Measurements from ENCODE around the gene STK39.

The STK39 gene

DNA sequence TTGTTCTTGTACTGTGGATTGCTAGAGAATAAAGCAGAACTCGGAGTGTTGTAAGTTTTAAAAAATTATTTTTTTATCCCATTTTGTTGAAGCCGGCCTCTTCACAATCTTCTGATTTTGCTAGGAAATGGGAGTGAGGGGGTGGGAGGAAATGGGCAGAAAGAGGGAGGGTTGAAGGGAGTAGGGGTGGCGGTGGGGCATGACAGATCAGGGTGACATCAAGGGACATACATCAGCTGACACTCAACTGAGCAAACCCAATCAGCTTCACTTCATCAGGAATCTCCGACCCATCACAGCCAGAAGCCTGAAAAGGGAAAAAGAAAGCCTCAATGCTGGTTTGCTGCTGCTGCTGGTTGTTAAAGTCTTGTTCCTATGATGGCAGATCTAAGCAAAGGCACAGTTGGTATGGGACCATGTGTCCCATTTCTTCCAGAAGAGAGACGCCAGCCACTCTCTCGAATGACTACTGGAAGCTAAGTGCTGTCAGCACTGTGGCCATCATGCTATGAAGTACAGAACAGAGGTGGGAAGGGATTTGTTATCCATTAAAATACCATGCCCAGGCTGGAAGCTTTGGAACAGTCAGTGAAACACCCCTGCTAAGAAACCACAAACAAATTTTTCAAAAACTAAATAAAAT, 292.0 kb downstream of the STK39 start:
- Histone ChIP-seq H3K27ac (ENCODE audit: low read length) (no peak overlapping the region), H3K36me3 (ENCODE audit: control insufficient read depth in 2 of 2, insufficient read depth in 2 of 2, low read length in 2 of 2) (peaks cover 0 to 8% of the 10 kb centered on the region in 2 donors), H3K4me3 (ENCODE audit: low read length in 2 of 2) (no peak overlapping the region), H3K9me3 (ENCODE audit: control insufficient read depth in 2 of 2, low read length in 2 of 2) (no peaks in the 10 kb centered on the region), H3K4me1 (ENCODE audit: control insufficient read depth, insufficient read depth, low read length) (no peaks in the 10 kb centered on the region), H3K9ac (ENCODE audit: low read length in 2 of 2) (no peak overlapping the region), H3K27me3 (ENCODE audit: control insufficient read depth in 1 of 2, insufficient read depth in 2 of 2, low read length in 2 of 2) (no peaks in the 10 kb centered on the region)

DNA sequence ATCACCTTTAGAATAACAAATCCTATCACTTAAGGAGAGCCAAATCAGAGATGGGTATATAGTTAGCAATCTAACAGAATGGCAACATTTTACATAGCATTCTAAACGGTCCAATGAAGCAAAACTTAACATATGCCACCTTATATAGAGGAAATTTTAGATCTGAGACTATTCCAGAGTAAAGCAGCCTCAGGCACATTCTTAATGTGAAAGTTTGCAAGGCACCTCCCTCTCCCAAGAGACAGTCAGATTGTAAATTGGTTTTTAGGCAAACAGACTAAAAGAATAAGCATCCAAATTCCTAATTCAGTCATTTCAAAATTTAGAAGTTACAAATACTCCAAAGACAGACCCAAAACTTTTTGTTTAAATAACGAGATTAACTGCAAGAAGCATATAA, 292.9 kb downstream of the STK39 start:
- no peak overlapping the region for H3K4me3 ChIP-seq (ENCODE audit: low read length in 2 of 2)
- H3K4me1 ChIP-seq (ENCODE audit: control insufficient read depth, insufficient read depth, low read length) = no peaks in the 10 kb centered on the region
- H3K9me3 ChIP-seq (ENCODE audit: control insufficient read depth in 2 of 2, low read length in 2 of 2) = no peaks in the 10 kb centered on the region
- H3K9ac ChIP-seq (ENCODE audit: low read length in 2 of 2) = no peak overlapping the region
- H3K27me3 ChIP-seq (ENCODE audit: control insufficient read depth in 1 of 2, insufficient read depth in 2 of 2, low read length in 2 of 2) = no peaks in the 10 kb centered on the region
- H3K27ac ChIP-seq (ENCODE audit: low read length) = no peak overlapping the region
- peaks cover 0 to 8% of the 10 kb centered on the region in 2 donors for H3K36me3 ChIP-seq (ENCODE audit: control insufficient read depth in 2 of 2, insufficient read depth in 2 of 2, low read length in 2 of 2)

DNA sequence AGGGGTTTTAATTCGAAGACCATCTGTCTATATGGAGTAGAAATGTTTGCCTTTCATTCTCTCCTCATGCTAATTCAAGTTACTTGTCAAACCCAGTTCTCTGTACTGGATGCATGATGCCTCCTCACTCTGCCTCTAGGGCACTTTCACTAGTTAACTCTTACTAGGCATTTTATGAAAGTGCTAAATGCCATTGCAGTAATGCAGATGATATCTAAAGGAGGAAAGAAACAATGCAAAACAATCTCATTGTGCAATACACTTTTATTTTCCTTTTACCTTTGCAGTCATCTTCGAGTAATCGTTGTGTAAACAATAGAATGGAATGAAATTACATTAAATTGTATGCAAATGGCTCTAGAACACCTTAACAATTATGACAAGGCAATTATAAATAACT, 293.6 kb downstream of the STK39 start:
- Histone ChIP-seq H3K27ac (ENCODE audit: low read length) (no peak overlapping the region), H3K4me1 (ENCODE audit: control insufficient read depth, insufficient read depth, low read length) (no peaks in the 10 kb centered on the region)

DNA sequence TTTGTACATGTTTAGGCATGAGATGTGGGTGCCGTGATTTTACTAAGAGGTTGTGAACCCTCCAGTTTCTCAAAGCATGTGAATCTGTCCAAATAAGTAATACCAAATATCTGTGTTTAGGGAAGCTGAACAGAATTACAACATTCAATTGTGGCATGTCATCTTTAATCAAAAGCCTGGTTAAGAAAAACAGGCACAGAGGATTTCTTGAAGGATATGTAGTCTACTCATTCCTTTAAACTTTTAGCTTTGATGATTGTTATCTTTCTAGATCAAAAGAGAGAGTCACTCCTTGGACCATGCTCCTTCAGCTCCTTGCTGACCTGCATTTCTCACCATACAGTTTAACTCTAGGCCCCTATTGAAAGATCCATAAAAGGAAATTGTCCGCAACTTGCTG, 296.8 kb downstream of the STK39 start:
- H3K4me1 ChIP-seq (ENCODE audit: control insufficient read depth, insufficient read depth, low read length) = no peaks in the 10 kb centered on the region

More for the DNA sequence above, 293.6 kb downstream of the STK39 start:
- Histone ChIP-seq H3K27me3 (ENCODE audit: control insufficient read depth in 1 of 2, insufficient read depth in 2 of 2, low read length in 2 of 2) (no peaks in the 10 kb centered on the region), H3K9ac (ENCODE audit: low read length in 2 of 2) (no peak overlapping the region), H3K9me3 (ENCODE audit: control insufficient read depth in 2 of 2, low read length in 2 of 2) (no peaks in the 10 kb centered on the region), H3K36me3 (ENCODE audit: control insufficient read depth in 2 of 2, insufficient read depth in 2 of 2, low read length in 2 of 2) (peaks cover 0 to 8% of the 10 kb centered on the region in 2 donors), H3K4me3 (ENCODE audit: low read length in 2 of 2) (no peak overlapping the region)

DNA sequence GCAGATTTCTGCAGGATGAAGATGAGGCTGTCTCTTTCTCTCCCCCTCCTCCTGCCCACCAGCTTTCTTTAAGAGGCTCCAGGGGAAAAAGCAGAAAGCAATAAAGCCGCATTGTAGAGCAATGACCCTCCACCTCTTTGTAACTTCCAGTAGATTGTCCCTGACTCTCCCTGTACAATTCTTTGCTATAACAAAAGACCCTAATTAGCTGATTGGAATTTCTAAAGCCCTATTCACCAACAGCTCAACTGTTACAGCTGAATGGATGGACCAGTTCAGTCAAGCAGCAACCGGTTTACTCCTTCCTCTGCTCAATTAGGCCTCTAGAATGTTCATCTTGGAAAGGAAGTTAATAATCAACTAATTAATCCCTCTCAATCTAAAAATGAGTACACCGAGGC, 301.0 kb downstream of the STK39 start:
- Histone ChIP-seq H3K4me3 (ENCODE audit: low read length in 2 of 2) (no peak overlapping the region), H3K27ac (ENCODE audit: low read length) (no peak overlapping the region), H3K27me3 (ENCODE audit: control insufficient read depth in 1 of 2, insufficient read depth in 2 of 2, low read length in 2 of 2) (no peaks in the 10 kb centered on the region), H3K9me3 (ENCODE audit: control insufficient read depth in 2 of 2, low read length in 2 of 2) (peaks cover 0 to 2% of the 10 kb centered on the region in 2 donors), H3K9ac (ENCODE audit: low read length in 2 of 2) (no peak overlapping the region), H3K36me3 (ENCODE audit: control insufficient read depth in 2 of 2, insufficient read depth in 2 of 2, low read length in 2 of 2) (no peaks in the 10 kb centered on the region), H3K4me1 (ENCODE audit: control insufficient read depth, insufficient read depth, low read length) (no peaks in the 10 kb centered on the region)

More for the DNA sequence above, 296.8 kb downstream of the STK39 start:
- H3K9me3 ChIP-seq (ENCODE audit: control insufficient read depth in 2 of 2, low read length in 2 of 2) = peaks cover 0 to 2% of the 10 kb centered on the region in 2 donors
- no peak overlapping the region for H3K9ac ChIP-seq (ENCODE audit: low read length in 2 of 2)
- no peaks in the 10 kb centered on the region for H3K27me3 ChIP-seq (ENCODE audit: control insufficient read depth in 1 of 2, insufficient read depth in 2 of 2, low read length in 2 of 2)
- no peak overlapping the region for H3K4me3 ChIP-seq (ENCODE audit: low read length in 2 of 2)
- H3K36me3 ChIP-seq (ENCODE audit: control insufficient read depth in 2 of 2, insufficient read depth in 2 of 2, low read length in 2 of 2) = peaks cover 0 to 3% of the 10 kb centered on the region in 2 donors
- H3K27ac ChIP-seq (ENCODE audit: low read length) = no peak overlapping the region

DNA sequence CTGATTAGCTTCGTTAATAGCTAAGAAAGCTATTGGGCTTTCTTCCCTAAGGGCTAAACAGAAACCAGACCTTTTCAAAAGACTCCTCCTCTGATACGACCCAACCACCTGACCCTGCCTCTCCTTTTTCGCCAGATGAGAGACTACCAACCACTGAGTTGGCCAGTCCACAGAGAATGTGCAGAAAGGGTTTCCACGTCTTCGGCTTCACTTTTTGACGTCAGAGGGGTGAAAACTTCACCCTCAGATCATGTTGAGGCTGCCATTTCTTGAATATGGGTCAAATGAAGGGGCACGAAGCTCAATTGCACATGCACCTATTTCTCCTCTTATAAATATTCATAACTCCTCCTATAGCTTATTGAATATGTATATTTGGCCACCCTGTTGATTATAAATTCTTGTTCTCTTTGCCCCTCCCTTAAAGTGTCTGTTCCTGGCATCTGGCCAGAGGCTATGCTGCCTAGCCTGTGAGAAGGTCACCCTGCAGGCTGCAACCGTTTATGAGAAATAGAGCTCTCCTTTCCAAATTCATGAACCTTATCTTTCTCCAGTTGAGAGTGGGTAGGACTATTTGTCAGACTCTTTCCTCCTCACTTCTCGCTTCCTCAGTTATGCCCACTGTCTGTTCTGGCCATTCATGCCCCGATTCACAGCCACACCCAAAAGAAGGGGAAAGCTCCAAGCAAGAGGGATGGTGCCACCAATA, 301.6 kb downstream of the STK39 start:
- Histone ChIP-seq H3K27me3 (ENCODE audit: control insufficient read depth in 1 of 2, insufficient read depth in 2 of 2, low read length in 2 of 2) (no peaks in the 10 kb centered on the region), H3K9me3 (ENCODE audit: control insufficient read depth in 2 of 2, low read length in 2 of 2) (peaks cover 0 to 2% of the 10 kb centered on the region in 2 donors), H3K4me1 (ENCODE audit: control insufficient read depth, insufficient read depth, low read length) (no peaks in the 10 kb centered on the region), H3K27ac (ENCODE audit: low read length) (no peak overlapping the region), H3K9ac (ENCODE audit: low read length in 2 of 2) (no peak overlapping the region), H3K4me3 (ENCODE audit: low read length in 2 of 2) (no peak overlapping the region), H3K36me3 (ENCODE audit: control insufficient read depth in 2 of 2, insufficient read depth in 2 of 2, low read length in 2 of 2) (no peaks in the 10 kb centered on the region)

DNA sequence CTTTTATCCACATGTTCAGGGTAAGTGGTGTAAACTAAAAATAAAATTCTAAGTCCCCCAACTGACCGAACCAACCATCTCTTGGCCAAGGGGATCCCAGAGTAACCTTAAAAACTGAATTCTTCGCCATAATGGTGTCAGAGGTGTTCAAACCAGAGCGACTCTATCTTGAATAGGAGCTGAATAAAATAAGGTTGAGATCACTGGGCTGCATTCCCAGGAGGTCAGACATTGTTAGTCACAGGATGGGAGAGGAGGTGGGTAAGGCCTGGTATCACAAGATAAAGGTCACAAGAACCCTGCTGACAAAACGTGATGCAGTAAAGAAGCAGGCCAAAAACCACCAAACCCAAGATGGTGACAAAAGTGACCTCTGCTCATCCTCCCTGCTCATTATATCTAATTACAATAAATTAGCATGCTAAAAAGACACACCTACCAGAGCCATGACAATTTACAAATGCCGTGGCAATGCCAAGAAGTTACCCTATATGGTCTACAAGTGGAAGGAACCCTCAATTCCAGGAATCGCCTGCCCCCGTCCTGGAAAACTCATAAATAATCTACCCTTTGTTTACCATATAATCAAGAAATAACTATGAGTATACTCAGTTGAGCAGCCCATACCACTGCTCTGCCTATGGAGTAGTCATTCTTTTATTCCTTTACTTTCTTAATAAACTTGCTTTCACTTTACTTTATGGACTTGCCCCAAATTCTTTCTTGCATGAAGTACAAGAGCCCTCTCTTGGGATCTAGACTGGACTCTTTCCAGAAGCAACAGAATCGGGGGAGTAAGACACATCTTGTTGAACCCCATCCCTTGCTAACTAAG, 302.4 kb downstream of the STK39 start:
- no peak overlapping the region for H3K9ac ChIP-seq (ENCODE audit: low read length in 2 of 2)
- no peak overlapping the region for H3K4me3 ChIP-seq (ENCODE audit: low read length in 2 of 2)
- H3K9me3 ChIP-seq (ENCODE audit: control insufficient read depth in 2 of 2, low read length in 2 of 2) = peaks cover 0 to 2% of the 10 kb centered on the region in 2 donors
- no peaks in the 10 kb centered on the region for H3K36me3 ChIP-seq (ENCODE audit: control insufficient read depth in 2 of 2, insufficient read depth in 2 of 2, low read length in 2 of 2)
- no peaks in the 10 kb centered on the region for H3K27me3 ChIP-seq (ENCODE audit: control insufficient read depth in 1 of 2, insufficient read depth in 2 of 2, low read length in 2 of 2)
- no peak overlapping the region for H3K27ac ChIP-seq (ENCODE audit: low read length)
- H3K4me1 ChIP-seq (ENCODE audit: control insufficient read depth, insufficient read depth, low read length) = no peaks in the 10 kb centered on the region

DNA sequence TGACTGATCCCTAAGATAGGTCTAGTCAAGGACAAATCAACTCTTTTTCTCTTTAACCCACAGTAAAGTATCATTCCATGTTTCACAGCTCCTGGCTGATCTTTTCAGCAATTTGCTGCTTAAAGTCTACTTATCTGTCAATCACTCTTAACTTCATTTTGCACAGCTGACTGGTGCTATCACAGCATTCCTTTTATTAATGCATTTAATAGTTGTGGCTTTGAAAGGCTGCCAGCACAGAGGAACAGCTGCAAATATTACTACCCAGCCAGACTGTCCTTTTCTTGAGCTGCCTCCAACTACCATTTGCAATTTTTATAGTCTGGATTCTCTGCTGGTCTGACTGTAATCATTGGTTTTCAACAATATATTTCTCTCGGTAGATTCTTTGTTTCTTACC, 303.5 kb downstream of the STK39 start:
- H3K27me3 ChIP-seq (ENCODE audit: control insufficient read depth in 1 of 2, insufficient read depth in 2 of 2, low read length in 2 of 2) = no peaks in the 10 kb centered on the region

DNA sequence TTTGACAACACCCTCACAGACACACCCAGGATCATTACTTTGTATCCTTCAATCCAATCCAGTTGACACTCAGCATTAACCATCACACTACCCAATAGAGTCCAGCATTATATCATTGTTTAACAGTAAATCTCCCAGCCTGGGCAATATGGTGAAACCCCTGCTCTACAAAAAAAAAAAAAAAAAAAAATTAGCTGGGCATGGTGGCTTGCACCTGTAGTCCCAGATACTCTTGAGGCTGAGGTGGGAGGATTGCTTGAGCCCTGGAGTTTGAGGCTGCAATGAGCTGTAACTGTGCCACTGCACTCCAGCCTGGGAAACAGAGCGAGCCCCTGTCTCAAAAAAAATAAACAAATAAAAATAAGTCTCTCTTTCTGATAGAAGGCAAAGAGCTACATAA, 304.0 kb downstream of the STK39 start:
- peaks cover 0 to 2% of the 10 kb centered on the region in 2 donors for H3K9me3 ChIP-seq (ENCODE audit: control insufficient read depth in 2 of 2, low read length in 2 of 2)
- H3K4me3 ChIP-seq (ENCODE audit: low read length in 2 of 2) = no peak overlapping the region
- H3K9ac ChIP-seq (ENCODE audit: low read length in 2 of 2) = no peak overlapping the region
- no peak overlapping the region for H3K27ac ChIP-seq (ENCODE audit: low read length)
- H3K4me1 ChIP-seq (ENCODE audit: control insufficient read depth, insufficient read depth, low read length) = no peaks in the 10 kb centered on the region
- H3K36me3 ChIP-seq (ENCODE audit: control insufficient read depth in 2 of 2, insufficient read depth in 2 of 2, low read length in 2 of 2) = no peaks in the 10 kb centered on the region
- H3K27me3 ChIP-seq (ENCODE audit: control insufficient read depth in 1 of 2, insufficient read depth in 2 of 2, low read length in 2 of 2) = no peaks in the 10 kb centered on the region

More for the DNA sequence above, 303.5 kb downstream of the STK39 start:
- no peak overlapping the region for H3K9ac ChIP-seq (ENCODE audit: low read length in 2 of 2)
- H3K4me3 ChIP-seq (ENCODE audit: low read length in 2 of 2) = no peak overlapping the region
- no peak overlapping the region for H3K27ac ChIP-seq (ENCODE audit: low read length)
- H3K4me1 ChIP-seq (ENCODE audit: control insufficient read depth, insufficient read depth, low read length) = no peaks in the 10 kb centered on the region
- no peaks in the 10 kb centered on the region for H3K36me3 ChIP-seq (ENCODE audit: control insufficient read depth in 2 of 2, insufficient read depth in 2 of 2, low read length in 2 of 2)
- peaks cover 0 to 2% of the 10 kb centered on the region in 2 donors for H3K9me3 ChIP-seq (ENCODE audit: control insufficient read depth in 2 of 2, low read length in 2 of 2)

DNA sequence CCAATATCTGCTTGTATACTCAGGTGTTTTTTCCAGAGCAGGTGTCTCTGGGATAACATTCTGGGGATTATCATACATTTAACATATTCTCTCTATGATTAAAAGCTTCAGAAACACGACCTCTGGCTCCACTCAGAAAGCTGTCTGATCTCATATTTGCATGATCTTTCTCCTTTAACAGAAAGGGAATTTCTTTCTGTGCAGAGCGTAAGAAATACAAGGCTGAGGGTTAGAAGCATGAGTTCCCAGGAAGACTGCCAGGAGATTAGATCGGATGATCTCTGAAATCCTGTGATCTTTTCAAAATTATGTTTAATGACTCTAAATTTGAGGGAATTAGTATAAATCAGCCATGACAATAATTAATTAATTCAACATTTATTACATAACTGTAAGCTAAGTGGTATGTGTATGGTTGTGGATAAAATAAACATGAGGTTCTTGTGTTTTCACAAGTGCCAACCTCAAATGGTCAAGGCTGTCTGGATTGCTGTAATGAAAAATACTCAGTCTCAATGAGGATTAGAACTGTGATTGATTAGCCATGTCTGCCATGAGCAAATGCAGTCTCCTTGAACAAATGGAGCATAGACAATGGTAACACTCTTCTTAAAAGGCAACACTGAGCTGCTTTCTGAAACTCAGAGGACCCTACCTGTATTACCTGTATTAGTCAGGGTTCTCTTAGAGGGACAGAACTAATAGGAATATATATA, 304.9 kb downstream of the STK39 start:
- Histone ChIP-seq H3K36me3 (ENCODE audit: control insufficient read depth in 2 of 2, insufficient read depth in 2 of 2, low read length in 2 of 2) (no peaks in the 10 kb centered on the region), H3K9ac (ENCODE audit: low read length in 2 of 2) (no peak overlapping the region)

More for the DNA sequence above, 304.9 kb downstream of the STK39 start:
- Histone ChIP-seq H3K27ac (ENCODE audit: low read length) (no peak overlapping the region), H3K4me3 (ENCODE audit: low read length in 2 of 2) (no peak overlapping the region), H3K27me3 (ENCODE audit: control insufficient read depth in 1 of 2, insufficient read depth in 2 of 2, low read length in 2 of 2) (no peaks in the 10 kb centered on the region), H3K4me1 (ENCODE audit: control insufficient read depth, insufficient read depth, low read length) (no peaks in the 10 kb centered on the region), H3K9me3 (ENCODE audit: control insufficient read depth in 2 of 2, low read length in 2 of 2) (no peaks in the 10 kb centered on the region)
